Lung (tissue), 12 donors: ENCODE measurements around the gene DCAF12. TPM values are rescaled to one million over a fixed set of nuclear protein-coding genes. Genes with fewer than 3 reads are reported as not detected.

ENCODE experiments used
- ATAC-seq: fragments of 200-7000 bp; cut with Tn5 transposase; one replicate; pipeline ENCODE4 v1.9.1; 2020; ENCODE audit warnings: moderate number of reproducible peaks; ENCODE audit not compliant: insufficient read depth, low FRiP score
- DNase-seq, 3 donors: peaks; one replicate each; pipeline ENCODE4 v3.0.0-alpha.2; 2013 to 2017
- H3K27ac ChIP-seq, 2 donors: one replicate each; pipeline ENCODE4 v1.5.1; 2013; ENCODE audit warnings: mild to moderate bottlenecking in 2 of 2, moderate library complexity in 2 of 2, control low read depth in 1 of 2, inconsistent platforms in 1 of 2, low read depth in 1 of 2, low read length in 1 of 2
- H3K27me3 ChIP-seq, 3 donors: one replicate each; pipeline ENCODE4 v1.5.1; 2013; ENCODE audit warnings: low read length in 2 of 3; ENCODE audit not compliant: control insufficient read depth in 3 of 3, insufficient read depth in 3 of 3
- H3K36me3 ChIP-seq, 4 donors: one replicate each; pipeline ENCODE4 v1.5.1; 2013; ENCODE audit warnings: low read length in 4 of 4, mild to moderate bottlenecking in 1 of 4, moderate library complexity in 1 of 4; ENCODE audit not compliant: control insufficient read depth in 4 of 4, insufficient read depth in 4 of 4
- H3K4me1 ChIP-seq, 5 donors: one replicate each; pipeline ENCODE4 v1.5.1; 2013; ENCODE audit warnings: low read length in 5 of 5, mild to moderate bottlenecking in 2 of 5, moderate library complexity in 1 of 5; ENCODE audit not compliant: control insufficient read depth in 5 of 5, insufficient read depth in 5 of 5
- H3K4me3 ChIP-seq: one replicate; pipeline ENCODE4 v1.5.1; 2013; ENCODE audit warnings: mild to moderate bottlenecking, control low read depth, moderate library complexity
- H3K9ac ChIP-seq, 2 donors: one replicate each; pipeline ENCODE4 v1.5.1; 2013; ENCODE audit warnings: low read length in 2 of 2, control low read depth in 1 of 2; ENCODE audit not compliant: insufficient read depth in 1 of 2
- H3K9me3 ChIP-seq, 4 donors: one replicate each; pipeline ENCODE4 v1.5.1; 2013; ENCODE audit warnings: low read length in 3 of 4, mild to moderate bottlenecking in 1 of 4, moderate library complexity in 1 of 4; ENCODE audit not compliant: control insufficient read depth in 4 of 4, insufficient read depth in 3 of 4
- CTCF ChIP-seq: IDR thresholded peaks from 2 replicates; pipeline ENCODE4 v1.5.1; 2012; ENCODE audit warnings: mild to moderate bottlenecking; ENCODE audit errors: control extremely low read depth, extremely low read depth
- WGBS, 2 donors: extraction: QIAGEN DNeasy Blood & Tissue Kit; methylation state at CpG; one replicate each; pipeline ENCODE4 v1.1.7; 2013; 5-methylcytosine and 5-hydroxymethylcytosine counted together
- polyA plus RNA-seq, 2 donors: library from polyadenylated mRNA; stranded (reverse); fragments of 200-250 nt; gene quantifications; one replicate each; pipeline ENCODE4 v1.2.1, GENCODE V29; 2013
- total RNA-seq, 2 donors: library from RNA; depleted of rRNA in 1 of 2; stranded (reverse); fragments of >200 nt in 1 of 2; gene quantifications; one replicate each; pipeline ENCODE4 v1.2.1, GENCODE V29; 2014 to 2021
- donor health status: control.
- donor health status: control.
- donor health status: Bipolar disorder and iron deficiency.
- donor health status: healthy.
- donor health status: DM: yes; HTN: yes; CAD: no.

Gene DCAF12
- total and polyA plus RNA-seq, 4 donors, result 14.1 to 53.1 (median 29.8) TPM

GRCh38 chr9:34085581-34086500 lies 40.7 kb downstream of the DCAF12 start:
- ATAC-seq, result no peak
- TF ChIP-seq CTCF, result no peak
- H3K9ac ChIP-seq, result no peak overlapping the region
- H3K4me1 ChIP-seq, result peaks cover 0 to 6% (median 0%) of the 10 kb centered on the region in 5 donors
- peak in 1 of 3 donors; percentile 10 for DNase-seq
- H3K27me3 ChIP-seq, result no peaks in the 10 kb centered on the region
- H3K4me3 ChIP-seq, result no peak overlapping the region
- H3K9me3 ChIP-seq, result no peaks in the 10 kb centered on the region
- peaks cover 14 to 36% (median 26%) of the 10 kb centered on the region in 4 donors for H3K36me3 ChIP-seq
- 83 to 86% methylated on average over 6 of the region's 6 CpGs for WGBS, 2 donors
- H3K27ac ChIP-seq, result peak overlapping the region; percentile 34 to 54

- peaks cover 0 to 6% (median 0%) of the 10 kb centered on the region in 5 donors for H3K4me1 ChIP-seq
- peak in 1 of 3 donors; percentile 30 for DNase-seq
- no peaks in the 10 kb centered on the region for H3K9me3 ChIP-seq
- ATAC-seq, result no peak
- H3K27me3 ChIP-seq, result no peaks in the 10 kb centered on the region
- H3K4me3 ChIP-seq, result no peak overlapping the region
- no peak overlapping the region for H3K9ac ChIP-seq
- peak overlapping the region; percentile 39 to 54 for H3K27ac ChIP-seq
- no peak for TF ChIP-seq CTCF
- H3K36me3 ChIP-seq, result peaks cover 14 to 31% (median 24%) of the 10 kb centered on the region in 4 donors
- 0 to 70% methylated on average over 1 of the region's 1 CpG for WGBS, 2 donors
Observed at GRCh38 chr9:34084562-34084961, 41.9 kb downstream of the DCAF12 start.

GRCh38 chr9:34079181-34079580 lies 47.3 kb downstream of the DCAF12 start:
- DNase-seq (no peak), ATAC-seq (no peak)
- Histone ChIP-seq H3K36me3 (no peaks in the 10 kb centered on the region), H3K4me3 (no peak overlapping the region), H3K27ac (no peak overlapping the region), H3K9me3 (no peaks in the 10 kb centered on the region), H3K9ac (no peak overlapping the region), H3K4me1 (peaks cover 0 to 4% (median 0%) of the 10 kb centered on the region in 5 donors), H3K27me3 (no peaks in the 10 kb centered on the region)
- no peak for TF ChIP-seq CTCF
- WGBS, 2 donors, result 88% methylated on average over 2 of the region's 2 CpGs
